NCI-H460 (cell line): ENCODE data around the gene GRM7. TPM values are rescaled to one million over a fixed set of nuclear protein-coding genes. Genes with fewer than 3 reads are reported as not detected.

Source experiments
- DNase-seq: peaks from one replicate; pipeline ENCODE4 v3.0.0-alpha.2; 2016; ENCODE audit warnings: low read depth; ENCODE audit errors: extremely low read depth
- total RNA-seq: library from RNA; depleted of rRNA; stranded (reverse); fragments of >200 nt; shearing (Covaris generic); gene quantifications from 2 replicates; pipeline ENCODE4 v1.2.3, GENCODE V29; 2014

The GRM7 gene
- total RNA-seq, 1 experiment from 2014 or later: not detected

DNA sequence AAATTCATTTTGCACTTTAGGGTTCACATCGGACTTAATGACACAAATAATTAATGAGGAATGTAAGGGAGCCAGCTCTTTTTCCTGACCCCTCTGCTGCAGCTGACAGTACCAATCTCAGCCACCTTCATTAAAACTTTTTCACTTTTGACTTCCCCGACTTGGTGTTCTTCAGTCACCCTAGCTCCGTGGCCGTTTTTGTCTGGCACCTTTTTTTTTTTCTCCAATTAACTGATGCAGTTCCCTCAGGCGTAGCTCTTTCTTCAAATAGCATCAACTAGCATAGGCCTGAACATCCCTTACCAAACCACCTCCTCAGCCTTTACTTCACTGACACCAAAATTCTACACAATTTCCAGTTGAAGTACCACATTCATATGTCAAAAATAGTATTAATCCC, 350.8 kb downstream of the GRM7 start:
- DNase-seq: no peak

GRCh38 chr3:7215706-7216105, 354.8 kb downstream of the GRM7 start:
- DNase-seq: no peak

GRCh38 chr3:7226393-7226792, 365.5 kb downstream of the GRM7 start:
- DNase-seq: no peak

GRCh38 chr3:7238565-7239295, 377.8 kb downstream of the GRM7 start:
- no peak for DNase-seq

- no peak for DNase-seq
These were observed 380.8 kb downstream of the GRM7 start for GRCh38 chr3:7241584-7242302.

GRCh38 chr3:7242303-7242635, 381.4 kb downstream of the GRM7 start:
- DNase-seq: no peak

DNA sequence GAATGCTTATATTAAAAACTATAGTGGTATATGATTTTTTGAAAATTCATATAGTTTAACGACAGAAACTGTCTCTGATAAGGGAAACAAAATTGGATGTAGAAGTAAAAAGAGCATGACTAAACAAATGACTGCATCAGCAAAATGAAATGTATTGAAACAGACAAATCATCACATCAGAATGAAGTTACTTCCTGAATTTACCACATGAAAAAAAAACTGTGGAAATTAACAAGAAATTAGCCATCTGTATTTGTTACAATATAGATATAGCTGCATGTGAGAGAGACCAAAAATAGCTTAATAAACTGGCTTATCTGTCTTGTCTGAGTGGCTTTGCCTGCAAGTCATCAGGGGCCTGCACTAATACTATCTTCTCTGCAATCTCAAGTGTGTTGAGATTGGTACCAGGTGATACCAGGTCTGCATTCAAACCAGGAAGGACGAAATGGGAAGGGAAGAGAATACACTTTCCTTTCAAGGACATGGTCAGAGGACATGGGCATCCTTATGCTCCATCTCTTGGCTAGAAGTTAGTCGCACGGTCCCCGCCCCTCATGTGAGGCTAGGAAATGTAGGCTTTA, 388.7 kb downstream of the GRM7 start:
- DNase-seq: no peak

DNA sequence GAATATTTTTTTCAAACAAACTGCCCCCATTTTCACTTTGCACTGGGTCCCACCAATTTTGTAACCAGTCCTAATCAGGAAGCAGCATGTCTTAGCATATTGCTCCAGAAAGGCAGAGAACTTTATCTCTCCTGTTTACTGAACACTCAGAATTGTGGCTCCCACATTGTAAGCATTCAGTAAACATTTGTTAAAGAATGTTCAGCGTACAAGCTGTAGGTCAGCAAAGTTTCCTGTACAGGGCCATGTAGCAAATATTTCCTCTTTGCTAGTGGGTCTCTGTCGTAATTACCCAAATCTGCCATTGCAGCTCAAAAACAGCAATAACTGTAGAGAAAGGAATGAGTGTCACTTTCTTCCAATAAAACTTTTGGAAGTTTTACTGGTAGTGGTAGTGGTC, 393.3 kb downstream of the GRM7 start:
- DNase-seq: no peak

DNA sequence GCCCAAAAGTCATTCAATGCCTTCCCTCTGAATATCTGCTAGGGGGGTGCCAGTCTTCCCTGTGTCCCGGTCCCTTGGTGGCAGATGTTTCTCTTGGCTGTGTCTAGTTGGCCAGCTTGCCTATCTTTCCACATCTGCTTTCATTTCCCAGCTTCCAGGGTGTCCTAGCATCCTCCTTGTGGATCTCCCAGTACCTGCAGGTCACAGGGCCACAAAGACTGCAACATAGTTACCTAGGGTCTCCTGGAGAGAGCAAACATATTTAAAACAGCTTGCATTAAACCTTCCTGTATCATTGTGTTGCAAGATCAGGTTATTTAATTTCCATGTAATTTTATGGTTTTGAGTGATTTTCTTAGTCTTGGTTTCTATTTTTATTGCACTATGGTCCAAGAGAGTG, 400.1 kb downstream of the GRM7 start:
- DNase-seq: no peak

DNA sequence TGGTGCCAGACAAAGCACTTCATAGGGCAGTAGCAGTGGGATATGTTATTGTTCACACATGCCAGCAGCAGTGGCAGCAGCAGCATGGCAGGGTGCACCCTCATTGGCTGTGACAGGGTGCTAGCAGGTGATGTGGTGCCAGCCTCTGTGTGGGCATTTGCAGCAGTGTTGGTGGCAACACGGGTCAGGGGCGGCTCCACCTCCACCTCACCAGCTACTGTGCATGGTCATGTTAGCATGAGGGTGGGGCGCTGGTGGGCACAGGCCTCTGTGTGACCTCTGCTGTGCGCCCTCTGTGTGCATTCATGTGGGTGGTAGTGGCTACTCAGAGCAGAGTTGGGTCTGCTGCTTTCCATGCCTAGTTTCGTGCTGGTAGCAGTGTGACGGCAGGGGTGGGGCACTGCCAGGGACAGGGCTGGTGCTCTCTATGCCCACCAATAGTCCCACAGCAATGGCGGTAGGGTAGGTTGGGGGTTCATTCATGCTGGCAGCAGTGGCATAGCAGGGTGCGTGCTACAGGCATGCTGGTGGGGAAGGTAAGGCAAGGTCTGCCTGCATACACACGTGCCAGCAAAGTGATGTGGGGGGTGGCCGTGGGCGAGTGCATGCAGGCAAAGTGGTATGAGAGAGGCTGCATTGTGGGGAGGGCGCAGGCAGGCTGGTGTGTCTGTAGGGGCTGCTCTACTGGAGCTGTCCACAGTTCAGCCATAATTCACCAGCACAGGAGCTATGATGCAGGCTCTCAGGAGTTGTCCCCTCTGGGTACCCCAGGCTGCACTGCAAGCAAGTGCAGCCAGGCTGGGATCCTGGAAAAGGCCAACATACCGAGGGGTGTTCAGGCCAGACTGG, 402.7 kb downstream of the GRM7 start:
- no peak for DNase-seq

- no peak for DNase-seq
These were observed 403.2 kb downstream of the GRM7 start for GRCh38 chr3:7264196-7264526.

GRCh38 chr3:7265736-7266135, 404.8 kb downstream of the GRM7 start:
- DNase-seq: no peak

- DNase-seq: no peak
These were observed 405.6 kb downstream of the GRM7 start for GRCh38 chr3:7266551-7266950.

GRCh38 chr3:7270731-7271130, 409.8 kb downstream of the GRM7 start:
- no peak for DNase-seq

DNA sequence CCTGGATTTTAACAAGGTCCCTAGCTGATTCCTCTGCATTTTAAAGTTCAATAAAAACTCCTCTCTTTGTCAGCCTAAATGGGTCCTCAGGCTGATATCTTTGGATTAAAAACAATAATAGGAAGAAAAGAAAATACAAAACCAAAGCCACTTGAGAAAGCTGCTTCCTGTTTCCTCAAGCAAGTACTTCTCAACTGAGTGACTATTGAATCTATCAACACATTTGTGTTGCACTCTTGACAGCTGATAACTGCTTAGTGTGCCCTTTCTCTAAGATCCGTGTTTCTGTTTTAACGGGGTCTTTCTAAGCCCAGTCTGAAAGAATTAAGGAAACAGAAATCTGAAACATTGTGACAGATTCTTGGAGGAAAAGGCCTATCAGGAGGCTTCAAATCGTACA, 410.7 kb downstream of the GRM7 start:
- DNase-seq: no peak

GRCh38 chr3:7272203-7272602, 411.3 kb downstream of the GRM7 start:
- no peak for DNase-seq

DNA sequence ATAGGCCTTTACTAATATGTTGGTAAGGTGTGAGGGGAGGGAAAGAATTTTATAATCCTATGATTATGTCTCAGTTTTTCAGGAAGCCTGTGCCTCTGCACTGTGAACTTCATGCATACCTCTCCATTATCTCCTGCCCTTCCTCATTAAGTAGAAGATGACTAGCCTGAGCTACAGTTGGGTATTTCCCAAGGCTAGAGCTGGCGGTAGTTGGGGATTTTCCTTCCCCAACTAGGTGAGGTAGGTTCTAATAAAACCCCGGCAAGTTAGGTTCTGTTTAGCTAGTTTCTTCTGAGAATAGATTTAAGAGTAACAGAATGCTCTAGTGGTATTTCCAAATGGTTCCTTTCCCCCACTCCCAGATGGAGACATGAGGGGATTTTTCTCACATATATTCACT, 414.5 kb downstream of the GRM7 start:
- DNase-seq: no peak

DNA sequence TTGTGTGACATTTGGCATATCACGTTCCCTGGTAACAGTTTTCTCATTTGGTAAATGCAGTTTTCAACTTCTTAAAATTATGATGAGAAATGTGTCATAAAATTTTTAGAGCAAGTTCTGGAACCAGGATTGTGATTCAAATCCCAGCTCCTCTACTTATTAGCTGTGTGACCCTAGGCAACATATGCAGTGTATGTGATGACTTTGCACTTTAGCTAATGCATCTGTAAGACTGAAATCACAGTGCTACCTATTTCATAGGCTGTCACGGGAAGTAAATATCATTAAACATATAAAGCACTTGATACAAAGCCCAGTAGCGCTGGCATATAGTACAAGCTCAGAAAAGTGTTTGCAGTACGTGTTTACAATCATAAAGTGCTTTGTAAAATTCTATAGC, 419.4 kb downstream of the GRM7 start:
- no peak for DNase-seq

- no peak for DNase-seq
These were observed 422.1 kb downstream of the GRM7 start for GRCh38 chr3:7282988-7283387.

DNA sequence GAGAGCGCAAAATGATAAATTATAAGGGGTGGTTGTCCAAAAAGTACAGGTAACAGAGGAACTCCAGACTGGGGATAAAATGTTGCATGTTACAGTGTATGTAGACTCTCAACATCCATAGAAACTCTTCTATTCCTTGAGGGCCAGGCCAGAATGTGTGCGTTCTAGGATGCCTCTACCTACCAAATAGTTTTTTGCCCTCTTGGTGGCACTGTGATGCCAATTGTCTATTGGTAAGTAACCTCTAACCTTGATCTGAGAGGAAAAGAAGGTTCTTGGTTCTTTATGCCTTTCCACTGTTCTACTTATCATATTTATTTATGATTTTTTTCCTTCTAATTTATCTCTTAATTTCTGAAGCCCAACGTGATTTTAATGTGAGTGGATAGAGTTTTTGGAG, 424.6 kb downstream of the GRM7 start:
- DNase-seq: peak; percentile 6

- no peak for DNase-seq
These were observed 427.2 kb downstream of the GRM7 start for GRCh38 chr3:7288133-7288532.
